Prostate gland (tissue), 2 donors: ENCODE results near the gene ATG4D.

ENCODE experiments used
- CTCF ChIP-seq, 4 experiments: fragments of 200-600 bp in 2 of 4; fragments of 450-650 bp in 2 of 4; sonication (generic) in 2 of 4; IDR thresholded peaks; 1 replicate in 3 of 4; 2 replicates in 1 of 4; pipeline ENCODE4 v1.5.1; 2016 to 2019; ENCODE audit warnings: antibody characterized with exemption in 4 of 4, mild to moderate bottlenecking in 2 of 4, moderate library complexity in 2 of 4
- POLR2AphosphoS5 ChIP-seq: sonication (generic); formaldehyde crosslinking; IDR thresholded peaks from one replicate; pipeline ENCODE4 v1.6.1; 2017; ENCODE audit warnings: antibody characterized with exemption

GRCh38 chr19:10583036-10583776 lies 39.5 kb downstream of the ATG4D start:
- TF ChIP-seq CTCF (IDR thresholded peaks at IDR 0.05): no peak
- TF ChIP-seq POLR2AphosphoS5: no peak
